A673 (cell line): ENCODE data around the gene GGT5.
"Not testable (repeated sequence)": the region's sequence is repeated elsewhere in the genome, so short reads cannot be mapped to it uniquely, and the experiment has no call there.

Experiments
- EZH2 ChIP-seq: fragments of 200-600 bp; sonication (generic); IDR thresholded peaks from 2 replicates; pipeline ENCODE4 v1.6.1; 2017; ENCODE audit warnings: borderline replicate concordance, low read depth, mild to moderate bottlenecking, mixed read lengths, antibody characterized with exemption, low read length; ENCODE audit not compliant: poor library complexity, severe bottlenecking
- TF ChIP-seq, protein P1 (sequence below): fragments of 300-800, 200-600 bp; sonication (generic); conservative IDR thresholded peaks from 2 replicates; pipeline ENCODE4 v1.5.1; 2017; ENCODE audit warnings: low read depth, mild to moderate bottlenecking, antibody characterized with exemption, low read length, moderate library complexity, mixed read lengths

DNA sequence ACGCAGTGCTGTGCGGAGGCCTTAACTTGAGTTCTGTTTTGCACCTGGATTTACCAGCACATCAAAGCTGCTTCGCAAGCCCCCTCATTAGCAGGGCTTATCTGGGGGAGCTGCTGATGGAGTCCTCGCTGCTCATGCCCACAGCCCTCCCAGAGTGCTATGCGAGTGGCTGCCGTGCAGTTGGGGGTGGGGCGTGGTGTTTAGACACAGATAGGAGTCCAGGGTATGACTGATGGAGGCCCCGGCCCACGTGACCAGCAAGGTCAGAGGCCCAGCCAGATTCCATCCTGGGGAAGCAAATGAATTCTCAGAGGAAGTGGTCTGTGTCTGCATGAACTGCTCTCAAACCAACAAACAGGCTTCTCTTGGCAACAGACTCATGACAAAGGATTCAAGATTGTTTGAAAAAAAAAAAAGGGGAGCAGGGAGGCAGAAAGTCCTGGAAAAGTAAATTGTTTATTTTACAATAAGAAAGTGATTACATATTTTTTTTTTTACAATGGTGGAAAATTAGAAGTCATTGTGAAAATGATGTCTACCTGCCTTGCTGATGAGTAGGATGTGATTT lies 19.5 kb upstream of the GGT5 start:
- not testable (repeated sequence) for TF ChIP-seq EZH2
- TF ChIP-seq, protein P1, sequence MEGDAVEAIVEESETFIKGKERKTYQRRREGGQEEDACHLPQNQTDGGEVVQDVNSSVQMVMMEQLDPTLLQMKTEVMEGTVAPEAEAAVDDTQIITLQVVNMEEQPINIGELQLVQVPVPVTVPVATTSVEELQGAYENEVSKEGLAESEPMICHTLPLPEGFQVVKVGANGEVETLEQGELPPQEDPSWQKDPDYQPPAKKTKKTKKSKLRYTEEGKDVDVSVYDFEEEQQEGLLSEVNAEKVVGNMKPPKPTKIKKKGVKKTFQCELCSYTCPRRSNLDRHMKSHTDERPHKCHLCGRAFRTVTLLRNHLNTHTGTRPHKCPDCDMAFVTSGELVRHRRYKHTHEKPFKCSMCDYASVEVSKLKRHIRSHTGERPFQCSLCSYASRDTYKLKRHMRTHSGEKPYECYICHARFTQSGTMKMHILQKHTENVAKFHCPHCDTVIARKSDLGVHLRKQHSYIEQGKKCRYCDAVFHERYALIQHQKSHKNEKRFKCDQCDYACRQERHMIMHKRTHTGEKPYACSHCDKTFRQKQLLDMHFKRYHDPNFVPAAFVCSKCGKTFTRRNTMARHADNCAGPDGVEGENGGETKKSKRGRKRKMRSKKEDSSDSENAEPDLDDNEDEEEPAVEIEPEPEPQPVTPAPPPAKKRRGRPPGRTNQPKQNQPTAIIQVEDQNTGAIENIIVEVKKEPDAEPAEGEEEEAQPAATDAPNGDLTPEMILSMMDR, result not testable (repeated sequence)
